Neural crest cell (in vitro differentiated cells): Measurements from ENCODE around the gene GCNT3. TPM values are rescaled to one million over a fixed set of nuclear protein-coding genes. Genes with fewer than 3 reads are reported as not detected.

Source experiments
- DNase-seq: peaks from one replicate; pipeline ENCODE4 v3.0.0; 2021; ENCODE audit warnings: low read depth, mixed read lengths, low spot score
- H3K27ac Mint-ChIP-seq: one replicate; pipeline ENCODE4 v1.8.0; 2021; ENCODE audit warnings: mild to moderate bottlenecking, mixed read lengths; ENCODE audit not compliant: unreplicated experiment
- H3K27me3 Mint-ChIP-seq: 2 replicates; pipeline ENCODE4 v1.8.0; 2021; ENCODE audit warnings: low read depth, mild to moderate bottlenecking, mixed read lengths
- H3K36me3 Mint-ChIP-seq: 2 replicates; pipeline ENCODE4 v1.8.0; 2021; ENCODE audit warnings: low read depth, mild to moderate bottlenecking, mixed read lengths
- H3K4me1 Mint-ChIP-seq: 2 replicates; pipeline ENCODE4 v1.8.0; 2021; ENCODE audit warnings: mixed read lengths
- H3K4me3 Mint-ChIP-seq: one replicate; pipeline ENCODE4 v1.8.0; 2021; ENCODE audit warnings: mild to moderate bottlenecking, mixed read lengths
- H3K9me3 Mint-ChIP-seq: 2 replicates; pipeline ENCODE4 v1.8.0; 2021; ENCODE audit warnings: mixed read lengths
- CTCF ChIP-seq: fragments of 200-600 bp; sonication (generic); conservative IDR thresholded peaks from 2 replicates; pipeline ENCODE4 v1.5.0; 2021; ENCODE audit warnings: antibody characterized with exemption, mild to moderate bottlenecking
- total RNA-seq: library from RNA; stranded (reverse); gene quantifications from 2 replicates; pipeline ENCODE4 v1.2.1, GENCODE V29; 2021

The GCNT3 gene
- total RNA-seq, 1 donor from 2014 or later = not detected

GRCh38 chr15:59596640-59597039 is 14.9 kb upstream of the GCNT3 start:
- Mint-ChIP-seq H3K36me3 (no peaks in the 10 kb centered on the region), H3K9me3 (peaks cover 9% of the 10 kb centered on the region), H3K27ac (no peak overlapping the region), H3K4me1 (no peaks in the 10 kb centered on the region), H3K4me3 (no peak overlapping the region), H3K27me3 (no peaks in the 10 kb centered on the region)
- TF ChIP-seq CTCF = no peak
- no peak for DNase-seq

GRCh38 chr15:59598461-59598860 is 13.1 kb upstream of the GCNT3 start:
- peaks cover 11% of the 10 kb centered on the region for H3K9me3 Mint-ChIP-seq
- no peak overlapping the region for H3K27ac Mint-ChIP-seq
- H3K36me3 Mint-ChIP-seq = no peaks in the 10 kb centered on the region
- H3K4me3 Mint-ChIP-seq = no peak overlapping the region
- H3K27me3 Mint-ChIP-seq = no peaks in the 10 kb centered on the region
- no peak for TF ChIP-seq CTCF
- no peak for DNase-seq
- no peaks in the 10 kb centered on the region for H3K4me1 Mint-ChIP-seq

- Mint-ChIP-seq H3K9me3 (peaks cover 15% of the 10 kb centered on the region), H3K27ac (no peak overlapping the region), H3K4me3 (no peak overlapping the region), H3K27me3 (peaks cover 10% of the 10 kb centered on the region), H3K4me1 (no peaks in the 10 kb centered on the region), H3K36me3 (peaks cover 3% of the 10 kb centered on the region)
- DNase-seq = no peak
- no peak for TF ChIP-seq CTCF
These were observed 5.6 kb upstream of the GCNT3 start for GRCh38 chr15:59605994-59606393.

GRCh38 chr15:59609730-59610712 is 1.6 kb upstream of the GCNT3 start:
- H3K4me3 Mint-ChIP-seq = no peak overlapping the region
- H3K36me3 Mint-ChIP-seq = no peaks in the 10 kb centered on the region
- DNase-seq = no peak
- no peak for TF ChIP-seq CTCF
- no peak overlapping the region for H3K27ac Mint-ChIP-seq
- peaks cover 23% of the 10 kb centered on the region for H3K27me3 Mint-ChIP-seq
- H3K4me1 Mint-ChIP-seq = no peaks in the 10 kb centered on the region
- peaks cover 3% of the 10 kb centered on the region for H3K9me3 Mint-ChIP-seq

GRCh38 chr15:59614153-59614552 is 2.6 kb downstream of the GCNT3 start:
- Mint-ChIP-seq H3K27me3 (peaks cover 32% of the 10 kb centered on the region), H3K27ac (no peak overlapping the region), H3K36me3 (no peaks in the 10 kb centered on the region), H3K4me1 (peaks cover 4% of the 10 kb centered on the region), H3K4me3 (no peak overlapping the region), H3K9me3 (peaks cover 3% of the 10 kb centered on the region)
- no peak for TF ChIP-seq CTCF
- no peak for DNase-seq
